Non-pigmented ciliary epithelial cell (primary cell): ENCODE results near the gene C4orf50.

Experiments
- DNase-seq: peaks from one replicate; pipeline ENCODE4 v3.0.0-alpha.2; 2010; ENCODE audit warnings: low read depth

C4orf50 gene

DNA sequence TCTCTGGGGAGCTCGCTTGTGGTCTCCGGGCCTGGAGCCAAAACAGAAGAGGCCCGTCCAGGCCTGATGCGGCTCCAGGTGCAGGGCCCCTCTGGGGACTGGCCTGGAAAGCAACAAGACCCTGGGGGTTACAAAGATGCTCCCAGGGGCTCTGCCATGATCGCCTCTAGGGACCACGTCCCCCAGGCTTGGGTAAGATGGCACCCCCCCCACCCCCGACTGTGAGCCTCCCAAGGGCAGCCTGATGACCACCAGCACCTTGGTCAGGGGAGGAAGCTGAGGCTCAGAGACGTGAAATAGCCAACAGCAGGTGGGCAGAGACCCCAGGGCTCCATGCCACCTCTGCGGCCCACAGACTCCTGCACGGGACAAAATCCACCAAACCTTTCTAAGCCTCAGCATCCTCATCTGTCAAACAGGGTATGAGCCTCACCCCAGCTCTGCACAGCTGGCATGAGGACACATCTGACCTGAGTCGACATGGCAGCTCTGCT, 25.4 kb downstream of the C4orf50 start:
- DNase-seq = no peak

DNA sequence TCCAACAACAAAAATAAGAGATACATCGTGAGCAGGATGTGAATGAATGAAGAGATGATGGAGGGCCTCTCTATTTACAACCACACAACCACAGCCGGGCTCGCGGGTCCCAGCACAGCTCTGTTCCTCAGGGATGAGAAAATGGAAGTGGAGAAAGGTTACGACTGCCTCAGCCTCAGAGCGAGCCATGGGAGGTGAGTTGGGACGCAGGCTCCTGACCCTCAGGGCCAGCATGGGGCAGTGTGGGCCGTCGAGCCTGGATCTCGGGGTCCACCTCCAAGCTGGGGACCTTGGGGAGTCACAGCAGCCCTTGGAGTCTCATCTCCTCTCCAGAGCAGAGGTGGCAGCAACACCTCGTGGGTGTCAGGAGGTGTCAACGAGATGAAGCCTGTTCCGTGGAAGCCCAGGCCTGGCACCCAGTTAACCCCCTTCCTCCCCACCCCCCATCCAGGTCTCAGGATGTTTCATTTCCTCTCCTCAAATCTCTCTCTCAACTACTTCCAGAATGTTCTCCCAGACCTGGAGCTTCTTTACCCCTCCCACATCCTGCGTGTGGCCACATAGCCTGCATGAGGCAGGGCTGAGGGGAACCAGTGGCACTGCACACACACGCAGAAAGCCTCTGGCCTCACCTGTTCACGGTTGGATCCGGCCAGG, 25.9 kb downstream of the C4orf50 start:
- no peak for DNase-seq

DNA sequence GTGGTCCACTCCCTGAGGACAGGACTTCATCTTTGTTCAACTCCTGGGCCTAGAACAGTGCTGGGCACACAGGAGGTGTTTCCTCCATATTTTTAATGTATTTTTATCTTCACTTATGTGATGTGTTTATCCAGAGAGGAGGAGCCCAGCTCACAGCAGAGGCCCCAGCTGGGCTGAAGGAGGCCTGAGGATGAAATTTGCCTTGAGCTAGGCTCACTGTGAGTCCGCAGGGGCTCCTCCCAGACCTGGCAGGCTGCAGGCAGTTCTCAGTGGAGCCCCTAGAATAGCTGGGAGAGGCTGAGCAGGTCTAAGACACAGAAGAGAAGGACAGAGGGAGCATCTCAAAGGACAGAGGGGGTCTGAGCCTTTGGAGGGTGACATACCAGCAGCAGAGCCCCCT, 26.8 kb downstream of the C4orf50 start:
- DNase-seq = no peak

DNA sequence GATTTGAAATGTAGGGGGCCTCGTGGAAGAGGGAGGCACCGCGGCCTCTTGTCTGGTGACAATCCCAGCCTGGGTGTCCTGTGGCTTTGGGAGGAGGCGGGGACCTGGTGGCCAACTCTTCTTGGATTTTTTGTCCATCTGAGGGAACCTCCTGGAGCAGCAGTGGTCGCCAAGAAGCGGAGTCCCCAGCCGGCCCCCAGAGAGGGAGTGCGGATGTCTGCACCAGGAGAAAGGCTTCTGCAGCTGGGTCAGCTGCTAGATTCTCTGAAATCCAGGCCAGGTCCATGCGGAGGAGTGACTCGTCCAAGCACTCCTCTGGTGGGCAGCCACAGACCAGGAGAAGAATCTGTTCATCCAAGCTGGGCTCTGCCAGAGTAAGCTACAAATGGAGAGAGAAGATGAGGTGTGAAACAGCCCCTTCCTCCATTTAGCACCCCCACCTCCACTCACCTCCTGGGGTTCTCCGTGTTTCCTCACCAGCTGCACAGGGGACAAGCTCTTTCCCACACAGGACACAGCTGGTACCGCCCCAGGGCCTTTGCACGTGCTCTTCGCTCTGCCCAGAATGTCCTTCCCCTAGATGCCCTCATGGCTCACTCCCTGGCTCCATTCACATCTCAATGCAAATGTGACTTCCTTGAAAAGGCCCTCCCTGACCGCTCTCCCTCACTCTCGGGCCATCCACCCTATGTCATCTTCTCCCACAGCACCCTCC, 27.6 kb downstream of the C4orf50 start:
- DNase-seq = no peak

DNA sequence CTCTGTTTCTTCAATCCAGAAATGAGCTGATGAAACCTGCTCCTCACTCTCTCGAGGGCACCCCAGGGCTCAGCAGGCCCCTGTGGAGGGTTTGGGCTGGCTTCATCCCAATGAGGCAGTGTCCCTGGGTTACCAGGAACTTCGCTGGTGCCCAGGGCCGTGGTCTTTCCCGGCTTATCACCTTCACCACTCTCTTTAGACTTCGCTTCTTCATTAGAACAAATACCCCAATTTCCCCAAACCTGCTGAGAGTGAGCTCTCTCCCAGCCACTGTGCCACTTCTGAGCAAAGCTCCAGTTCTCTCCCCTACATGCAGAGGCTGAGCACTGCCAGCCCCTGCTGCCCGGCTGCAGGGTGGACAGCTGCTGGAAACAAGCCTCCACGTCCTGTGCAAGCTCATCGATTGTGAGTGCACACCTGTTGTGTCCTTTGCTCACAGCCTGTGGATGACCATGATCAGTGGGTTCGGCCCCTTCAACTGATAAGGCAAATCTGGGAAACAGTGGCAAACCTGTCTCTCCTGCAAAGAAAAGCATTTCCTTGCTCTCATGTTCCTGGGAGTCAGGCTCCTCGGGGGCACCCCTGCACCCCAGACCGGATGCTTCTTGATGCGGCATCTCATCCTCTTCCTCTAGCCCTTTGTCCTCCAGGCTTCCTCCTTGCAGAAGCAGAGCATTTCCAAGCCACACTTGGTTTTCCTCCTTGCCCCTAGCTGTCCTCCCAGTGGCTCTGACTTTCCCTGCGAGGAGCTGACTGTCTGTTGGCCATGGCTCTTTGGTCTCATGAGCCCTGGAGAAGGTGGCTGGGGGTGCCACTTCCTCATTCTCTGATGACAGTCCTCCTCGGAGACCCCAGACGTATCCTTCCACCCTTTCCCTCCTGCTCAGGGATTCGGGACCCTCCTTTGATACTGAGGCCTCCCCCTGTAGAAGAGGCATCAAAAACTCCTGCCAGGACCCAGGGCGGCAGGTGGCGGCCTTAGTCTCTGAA, 28.7 kb downstream of the C4orf50 start:
- DNase-seq = no peak

DNA sequence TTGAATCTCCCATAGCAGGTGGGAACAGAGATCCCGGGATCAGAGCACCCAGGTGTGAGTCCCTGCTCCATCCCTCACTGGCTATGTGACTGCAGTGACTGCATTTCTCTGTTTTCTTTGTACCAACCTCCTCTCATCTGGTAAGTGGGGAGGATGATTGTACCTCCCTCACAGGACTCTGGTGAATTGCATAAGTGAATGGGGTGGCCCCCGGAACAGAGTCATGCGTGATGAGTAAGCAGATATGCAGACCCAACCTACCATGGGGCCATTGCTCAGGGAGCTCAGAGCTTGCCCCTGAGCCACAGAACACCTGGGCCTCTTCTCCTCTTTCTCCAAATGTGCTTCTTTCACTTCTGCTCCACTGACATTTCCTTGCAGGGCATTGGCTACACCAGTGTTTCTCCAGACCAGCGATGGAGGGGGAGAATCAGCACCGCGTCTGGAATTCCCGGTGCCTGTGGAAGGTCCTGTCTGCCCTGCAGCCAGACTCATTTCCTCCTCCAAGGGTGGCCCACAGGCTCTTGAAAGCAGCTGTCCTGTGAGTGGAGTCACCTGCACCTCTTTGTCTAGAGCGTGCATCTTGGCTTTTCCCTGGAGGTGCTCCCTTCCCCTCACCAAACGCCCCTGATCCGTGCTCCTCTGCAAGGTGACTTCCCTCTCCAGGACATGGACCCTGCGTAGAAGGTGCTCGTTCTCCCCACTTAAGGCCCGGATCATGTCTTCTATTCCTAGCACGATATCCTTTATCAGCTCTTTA, 30.0 kb downstream of the C4orf50 start:
- DNase-seq = no peak

DNA sequence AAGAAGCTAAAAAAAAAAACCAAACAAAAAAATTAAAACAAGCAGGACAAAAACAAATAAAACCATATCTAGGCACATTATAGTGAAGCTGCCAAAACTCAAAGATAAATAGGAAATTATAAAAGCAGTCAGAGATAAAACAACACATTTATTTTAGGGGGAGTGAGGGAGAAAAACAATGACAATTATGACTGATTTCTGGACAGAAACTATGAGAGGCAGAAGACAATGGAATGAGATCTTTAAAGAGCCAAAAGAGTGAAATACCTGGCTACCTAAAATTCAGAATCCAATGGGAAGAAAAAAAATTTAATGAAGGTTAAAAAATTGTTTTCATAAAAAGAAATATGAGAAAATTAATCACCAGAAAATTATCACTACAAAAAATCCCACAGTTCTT, 33.4 kb downstream of the C4orf50 start:
- DNase-seq = no peak

DNA sequence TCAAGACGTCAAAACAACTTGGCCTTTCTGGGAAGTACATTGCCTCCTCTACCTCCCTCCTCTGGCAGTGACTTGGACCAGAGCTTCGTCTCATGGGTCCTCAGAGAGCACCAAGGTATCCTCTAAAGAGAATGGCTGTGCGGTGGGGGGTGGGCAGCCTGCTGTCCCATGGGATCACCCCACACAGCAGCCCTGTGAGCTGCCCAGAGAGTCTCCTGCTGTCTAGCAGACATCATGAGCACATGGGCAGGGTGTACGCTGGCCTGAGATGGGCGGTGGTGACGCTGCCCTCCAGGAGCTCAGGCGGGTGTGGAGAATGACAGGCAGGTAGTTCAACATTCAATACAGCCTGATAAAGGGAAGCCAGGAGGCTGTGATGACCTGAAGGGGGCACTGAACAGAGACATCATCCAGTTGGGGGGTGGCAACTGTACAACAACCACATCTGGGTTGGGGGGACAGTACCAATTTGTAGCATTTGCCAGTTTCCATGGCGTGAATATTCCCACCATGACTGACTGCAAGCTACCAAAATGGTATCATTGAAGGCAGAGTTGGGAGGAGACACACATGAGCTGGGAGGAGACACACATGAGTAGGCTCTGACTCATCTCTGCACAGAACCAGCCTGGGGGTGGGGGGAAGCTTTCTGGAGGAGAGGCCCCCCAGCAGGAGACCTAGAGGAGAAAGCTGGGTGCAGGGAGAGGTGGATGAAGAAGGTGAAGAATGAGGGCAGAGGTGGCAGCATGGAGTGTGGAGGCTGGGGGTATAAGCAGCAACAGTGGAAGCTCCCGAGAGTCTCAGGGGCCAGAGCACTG, 35.9 kb downstream of the C4orf50 start:
- DNase-seq = no peak

DNA sequence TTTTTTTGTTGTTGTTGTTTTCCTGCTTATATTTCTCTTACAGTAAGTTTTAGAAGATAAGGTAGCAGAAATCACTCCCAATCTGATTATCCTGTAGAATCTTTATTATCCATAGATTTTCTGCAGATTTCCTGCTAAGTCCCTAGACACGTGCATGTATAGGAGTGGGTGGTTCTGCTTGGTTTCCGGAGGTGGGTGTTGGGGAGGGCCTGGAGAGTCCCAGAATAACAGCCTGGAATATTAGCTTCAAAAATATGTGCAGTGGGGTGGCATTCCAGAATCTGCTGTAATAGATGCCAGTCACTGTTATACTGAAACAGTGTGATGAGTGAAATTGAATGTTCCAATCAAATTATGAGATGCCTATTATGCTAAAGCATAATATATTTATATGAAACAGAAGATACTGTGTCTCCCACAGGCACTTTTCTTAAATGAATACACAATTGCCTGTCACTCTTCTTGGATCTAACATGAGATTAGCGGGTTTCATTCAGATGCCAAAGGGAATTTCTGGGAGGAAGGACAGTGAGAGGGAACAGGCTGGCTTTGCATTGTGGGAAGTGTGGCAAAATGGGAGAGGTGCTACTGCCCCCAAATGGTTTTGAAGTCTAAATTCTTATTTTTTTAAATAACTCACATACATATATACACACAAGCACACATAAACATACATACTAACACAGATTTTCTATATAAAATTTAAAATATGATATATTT, 37.6 kb downstream of the C4orf50 start:
- no peak for DNase-seq

DNA sequence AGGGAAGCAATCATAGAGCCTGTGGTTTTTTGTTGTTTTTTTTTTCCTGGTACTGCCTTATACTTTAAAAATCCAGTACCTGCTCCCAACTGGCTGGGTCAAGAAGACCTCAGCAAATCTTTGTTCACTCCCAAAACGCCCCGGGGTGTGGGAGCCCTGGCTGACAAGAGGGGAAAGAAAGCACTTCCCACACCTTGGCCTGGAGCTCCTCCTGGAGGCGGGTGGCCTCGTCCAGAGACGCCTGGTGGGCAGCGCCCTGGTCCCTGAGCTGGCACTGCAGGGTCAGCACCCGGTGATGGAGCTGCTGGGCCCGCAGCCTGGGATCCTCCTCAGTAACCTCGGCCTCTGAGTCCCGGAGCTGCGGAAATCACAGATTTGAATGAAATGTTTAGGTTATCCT, 38.2 kb downstream of the C4orf50 start:
- DNase-seq = no peak

DNA sequence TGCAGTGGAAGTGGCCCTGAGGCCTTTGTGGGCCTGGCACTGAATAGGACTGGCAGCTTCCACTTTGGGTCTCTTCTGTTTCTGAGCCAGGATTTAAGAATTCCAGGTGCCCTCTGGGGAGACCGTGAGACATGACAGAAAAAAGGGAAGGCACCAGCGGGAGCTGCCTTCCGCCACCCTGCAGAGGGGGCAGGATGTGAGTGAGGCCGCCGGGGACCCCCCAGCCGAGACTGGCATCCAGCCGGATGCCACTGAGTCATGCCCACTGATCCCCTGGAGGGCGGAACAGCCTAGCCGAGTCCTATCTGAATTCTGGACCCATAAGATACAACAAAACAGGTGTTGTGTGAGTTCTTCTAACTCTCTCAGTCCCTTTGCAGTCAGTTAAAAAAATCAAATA, 41.3 kb downstream of the C4orf50 start:
- no peak for DNase-seq

DNA sequence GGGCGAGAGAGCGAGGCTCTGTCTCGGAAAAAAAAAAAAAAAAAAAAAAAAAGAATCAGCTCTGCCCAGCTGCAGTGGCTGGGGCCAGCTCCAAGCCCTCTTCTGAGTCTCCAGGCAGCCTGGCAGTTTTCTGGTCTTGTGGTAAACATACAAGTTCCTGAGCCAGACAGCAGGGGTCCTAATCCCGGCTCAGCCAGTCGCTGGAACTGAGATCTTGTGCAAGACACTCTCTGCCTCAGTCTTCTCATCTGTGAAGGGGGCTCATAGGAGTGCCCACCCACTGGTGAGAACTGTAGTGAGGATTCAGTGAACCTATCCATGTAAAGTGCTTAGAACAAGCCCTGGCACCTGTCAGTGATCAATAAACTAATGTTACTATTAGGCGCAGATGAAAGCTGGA, 41.8 kb downstream of the C4orf50 start:
- no peak for DNase-seq

DNA sequence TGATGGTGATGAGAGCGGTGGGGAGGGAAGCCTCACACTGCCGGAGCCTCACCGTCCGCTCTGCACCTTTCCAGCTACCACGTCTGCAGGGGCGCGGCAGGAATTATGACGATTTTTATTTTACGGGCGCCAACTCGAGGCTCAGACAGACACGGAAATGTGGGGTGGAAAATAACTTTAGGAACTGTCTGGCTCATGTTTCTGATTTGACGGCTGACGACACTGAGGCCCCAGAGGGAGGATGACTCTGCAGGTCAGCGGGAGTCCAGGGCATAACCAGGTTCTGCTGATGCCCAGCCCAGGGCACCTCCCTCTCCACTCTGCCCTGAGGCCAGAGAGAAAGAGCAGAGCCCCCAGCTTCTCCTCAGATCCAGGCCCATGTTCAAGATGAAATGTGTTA, 43.9 kb downstream of the C4orf50 start:
- DNase-seq = no peak

DNA sequence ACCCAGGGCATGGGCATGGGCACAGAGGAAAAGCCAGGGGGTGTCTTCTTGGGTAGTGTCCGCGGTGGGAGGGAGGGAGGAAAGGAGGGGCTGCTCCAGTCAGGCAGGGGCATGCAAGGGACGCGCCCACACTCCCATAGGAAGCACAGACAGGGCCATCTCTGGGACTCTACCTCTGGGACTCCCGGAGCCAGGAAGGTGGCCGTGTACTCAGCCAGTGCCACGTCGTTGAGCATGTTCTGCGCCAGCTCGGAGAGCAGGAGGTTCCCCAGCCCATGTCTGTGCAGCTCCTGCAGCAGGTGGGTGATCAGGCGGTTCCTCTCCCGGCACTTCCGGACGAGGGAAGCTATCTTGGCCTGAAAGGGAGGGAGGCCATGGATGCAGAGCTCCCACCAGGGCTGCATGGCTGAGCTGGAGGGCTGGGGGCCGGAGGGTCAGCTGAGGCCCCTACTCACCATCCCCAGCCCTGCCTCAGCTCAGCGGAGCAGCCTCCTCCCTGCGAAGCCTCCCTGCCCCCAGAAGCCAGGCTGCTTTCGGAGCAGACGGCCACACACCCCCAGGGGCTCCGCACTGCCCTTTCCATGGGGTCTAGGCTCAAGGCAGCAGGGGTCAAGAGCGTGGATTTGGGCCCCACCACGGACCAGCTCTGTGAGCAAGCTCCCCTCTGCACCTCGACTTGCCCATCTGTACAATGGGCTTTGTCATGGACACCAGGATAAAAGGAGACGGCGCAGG, 44.6 kb downstream of the C4orf50 start:
- DNase-seq = no peak

DNA sequence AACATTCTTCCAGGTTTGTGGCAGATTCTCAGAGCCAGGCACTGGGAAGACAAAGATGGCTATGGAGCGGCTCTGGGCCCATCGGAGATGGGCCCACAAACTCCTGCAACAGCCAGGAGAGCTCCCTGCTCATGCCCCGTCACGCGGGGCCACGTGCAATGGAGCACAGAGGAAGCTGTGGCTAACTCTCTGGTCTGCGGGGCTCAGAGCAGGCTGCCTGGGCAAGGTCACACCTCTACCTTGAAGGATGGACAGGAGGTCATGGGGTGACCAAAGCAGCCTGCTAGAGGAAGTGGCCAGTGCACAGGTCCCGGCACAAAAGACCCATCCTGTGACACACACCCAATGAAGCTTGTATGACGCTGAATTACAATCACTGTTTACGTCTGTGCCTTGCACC, 45.2 kb downstream of the C4orf50 start:
- no peak for DNase-seq

DNA sequence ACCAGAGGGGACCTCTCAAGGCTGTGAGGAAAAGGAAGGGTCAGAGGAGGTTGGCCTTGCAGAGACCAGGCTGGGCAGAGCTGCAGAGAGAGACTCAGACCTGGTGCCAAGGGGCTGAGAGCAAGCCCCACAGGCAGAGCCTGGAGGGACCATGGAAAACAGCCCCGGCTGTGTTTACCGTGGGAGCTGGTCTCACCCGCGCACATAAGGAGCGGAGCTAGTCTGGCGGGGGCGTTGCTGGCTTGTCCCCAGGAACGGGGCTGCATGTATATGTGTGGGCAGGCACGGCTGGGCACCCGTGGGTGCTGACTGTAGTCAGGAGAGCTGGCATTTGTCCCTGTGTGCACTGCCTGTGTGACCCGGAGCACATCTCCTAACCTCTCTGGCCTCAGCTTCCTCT, 45.7 kb downstream of the C4orf50 start:
- no peak for DNase-seq

DNA sequence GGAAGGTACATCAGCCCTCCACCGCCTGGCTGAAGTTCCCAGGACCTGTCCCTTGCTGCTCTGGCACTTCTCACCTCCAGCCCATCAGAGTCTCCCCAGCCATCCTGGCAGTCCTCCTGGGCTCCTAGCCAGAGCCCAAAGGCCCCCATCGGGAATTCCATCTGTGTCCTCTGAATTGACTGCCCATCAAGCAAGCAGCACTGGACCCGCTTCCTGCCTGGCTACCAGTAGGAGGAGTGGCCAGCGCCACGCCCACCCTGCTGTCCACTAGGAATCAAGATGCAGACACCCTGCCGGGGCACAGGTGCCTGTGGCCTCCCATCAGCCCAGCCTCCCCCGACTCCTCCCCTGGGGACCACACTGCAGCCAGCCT, 47.2 kb downstream of the C4orf50 start:
- no peak for DNase-seq

DNA sequence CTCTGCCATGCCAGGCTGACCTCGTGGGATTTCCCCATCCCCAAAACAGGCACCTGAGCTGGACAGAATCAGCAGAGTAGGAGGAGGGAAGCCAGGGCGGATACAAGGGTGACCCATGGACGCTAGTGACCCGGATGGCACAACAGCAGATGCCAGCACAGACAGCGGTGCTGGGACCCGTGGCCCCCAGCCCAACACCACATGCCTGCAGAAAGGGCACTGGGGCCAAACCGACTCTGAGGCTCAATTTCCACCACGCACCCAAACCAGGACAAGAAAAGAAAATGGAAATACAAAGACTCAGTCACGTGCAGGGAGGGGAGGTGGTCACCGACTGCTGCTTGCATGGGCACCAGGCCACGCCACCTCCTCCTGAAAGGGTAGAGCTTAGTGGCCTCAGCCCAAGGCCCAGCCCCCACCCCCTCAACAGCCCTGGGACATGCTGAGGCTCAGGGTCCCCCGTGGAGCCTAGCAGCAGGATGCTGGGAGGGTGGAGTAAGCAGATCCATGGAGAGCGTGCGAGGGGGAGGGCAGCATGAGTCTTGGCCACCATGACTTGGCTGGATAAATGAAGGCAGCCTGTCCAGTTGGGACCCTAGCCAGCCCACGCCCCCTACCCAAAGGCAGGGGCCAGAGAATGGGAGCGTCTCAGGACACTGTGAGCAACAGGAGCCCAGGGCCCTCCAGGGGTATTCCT, 47.7 kb downstream of the C4orf50 start:
- no peak for DNase-seq

DNA sequence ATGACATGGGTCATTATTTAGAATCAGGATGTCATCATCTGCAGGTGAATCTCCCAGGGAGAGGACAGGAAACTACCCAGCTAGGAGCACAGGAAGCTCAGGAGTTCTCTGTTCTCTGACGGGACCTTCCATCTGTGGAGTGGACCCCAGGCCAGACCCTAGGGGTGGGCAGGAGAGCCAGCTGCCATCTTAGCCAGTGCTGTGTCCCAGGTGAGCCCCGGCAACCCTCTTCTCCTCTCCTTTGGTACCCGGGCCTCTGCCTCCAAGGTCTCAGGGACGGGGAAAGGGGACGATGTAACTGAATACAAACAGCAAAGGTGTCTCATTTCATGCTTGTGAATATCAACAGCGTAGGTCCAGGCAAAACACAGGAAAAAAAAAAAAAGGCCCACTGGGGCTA, 48.5 kb downstream of the C4orf50 start:
- no peak for DNase-seq
